Vagina (tissue), 2 donors: Measurements from ENCODE around the gene ARHGDIB. TPM values are rescaled to one million over a fixed set of nuclear protein-coding genes. Genes with fewer than 3 reads are reported as not detected.

ENCODE experiments used
- DNase-seq, 2 donors: peaks; one replicate each; pipeline ENCODE4 v3.0.0-alpha.2; 2017; ENCODE audit errors: extremely low spot score in 2 of 2
- H3K27ac ChIP-seq: fragments of 200-600 bp; sonication (generic); one replicate; pipeline ENCODE4 v1.5.1; 2019
- H3K27me3 ChIP-seq: fragments of 200-600 bp; sonication (generic); one replicate; pipeline ENCODE4 v1.5.1; 2019
- H3K36me3 ChIP-seq, 2 donors: fragments of 200-600 bp; sonication (generic); one replicate each; pipeline ENCODE4 v1.5.1; 2017 to 2019
- H3K4me1 ChIP-seq: fragments of 200-600 bp; sonication (generic); one replicate; pipeline ENCODE4 v1.5.1; 2019
- H3K4me3 ChIP-seq, 2 donors: fragments of 200-600 bp; sonication (generic); 1 replicate in 1 of 2; 2 replicates in 1 of 2; pipeline ENCODE4 v1.5.1; 2016 to 2019
- H3K9me3 ChIP-seq: fragments of 200-600 bp; sonication (generic); one replicate; pipeline ENCODE4 v1.5.1; 2019
- CTCF ChIP-seq, 3 experiments: fragments of 450-650 bp in 2 of 3; fragments of 200-600 bp in 1 of 3; sonication (generic) in 1 of 3; IDR thresholded peaks; one replicate each; pipeline ENCODE4 v1.5.1; 2017 to 2019; ENCODE audit warnings: antibody characterized with exemption in 3 of 3, mild to moderate bottlenecking in 2 of 3, moderate library complexity in 2 of 3
- POLR2A ChIP-seq, 2 donors: fragments of 450-650 bp; IDR thresholded peaks; one replicate each; pipeline ENCODE4 v1.6.1; 2017; ENCODE audit warnings: antibody characterized with exemption in 2 of 2, mild to moderate bottlenecking in 2 of 2, moderate library complexity in 2 of 2
- POLR2AphosphoS5 ChIP-seq, 2 donors: sonication (generic); formaldehyde crosslinking; IDR thresholded peaks; one replicate each; pipeline ENCODE4 v1.9.0; 2017; ENCODE audit warnings: antibody characterized with exemption in 2 of 2, mild to moderate bottlenecking in 2 of 2, low read depth in 1 of 2; ENCODE audit not compliant: insufficient read depth in 1 of 2
- intact Hi-C: fragments of 100-400 bp; cut with DNase I; formaldehyde crosslinking; loops from one replicate; pipeline ENCODE4 v1.15.1; 2023
- total RNA-seq: library from RNA; depleted of rRNA; stranded (reverse); fragments of >200 nt; gene quantifications from one replicate; pipeline ENCODE4 v1.2.3, GENCODE V29; 2016

Gene ARHGDIB
- total RNA-seq, 1 donor from 2014 or later, result 153 TPM

- DNase-seq, result no peak
- TF ChIP-seq POLR2AphosphoS5 (IDR thresholded peaks at IDR 0.05; ENCODE audit: insufficient read depth in 1 of 2, low read depth in 1 of 2), result no peak
- no peak for TF ChIP-seq POLR2A (IDR thresholded peaks at IDR 0.05)
- TF ChIP-seq CTCF (IDR thresholded peaks at IDR 0.05), result no peak
- Histone ChIP-seq H3K27me3 (no peaks in the 10 kb centered on the region), H3K4me3 (no peak overlapping the region), H3K4me1 (peaks cover 58% of the 10 kb centered on the region), H3K27ac (peak overlapping the region; percentile 62), H3K36me3 (no peaks in the 10 kb centered on the region), H3K9me3 (no peaks in the 10 kb centered on the region)
- intact Hi-C loops, result no loop called here
These were observed 5.1 kb downstream of the ARHGDIB start for GRCh38 chr12:14956024-14956891.

GRCh38 chr12:14954269-14954668, 7.1 kb downstream of the ARHGDIB start:
- intact Hi-C loops, result no loop called here
- DNase-seq, result no peak
- Histone ChIP-seq H3K36me3 (no peaks in the 10 kb centered on the region), H3K27ac (peak overlapping the region; percentile 35), H3K27me3 (no peaks in the 10 kb centered on the region), H3K4me1 (peaks cover 38% of the 10 kb centered on the region), H3K9me3 (no peaks in the 10 kb centered on the region), H3K4me3 (no peak overlapping the region)
- no peak for TF ChIP-seq CTCF (IDR thresholded peaks at IDR 0.05)
- no peak for TF ChIP-seq POLR2AphosphoS5 (IDR thresholded peaks at IDR 0.05; ENCODE audit: insufficient read depth in 1 of 2, low read depth in 1 of 2)
- TF ChIP-seq POLR2A (IDR thresholded peaks at IDR 0.05), result no peak

GRCh38 chr12:14953752-14954151, 7.6 kb downstream of the ARHGDIB start:
- intact Hi-C loops, result no loop called here
- Histone ChIP-seq H3K9me3 (no peaks in the 10 kb centered on the region), H3K27me3 (no peaks in the 10 kb centered on the region), H3K36me3 (no peaks in the 10 kb centered on the region), H3K4me3 (no peak overlapping the region), H3K27ac (no peak overlapping the region), H3K4me1 (peaks cover 38% of the 10 kb centered on the region)
- no peak for DNase-seq
- TF ChIP-seq POLR2A (IDR thresholded peaks at IDR 0.05) (no peak), POLR2AphosphoS5 (IDR thresholded peaks at IDR 0.05; ENCODE audit: insufficient read depth in 1 of 2, low read depth in 1 of 2) (no peak), CTCF (IDR thresholded peaks at IDR 0.05) (no peak)

GRCh38 chr12:14952299-14952921, 9.0 kb downstream of the ARHGDIB start:
- H3K4me3 ChIP-seq, result no peak overlapping the region
- peaks cover 33% of the 10 kb centered on the region for H3K4me1 ChIP-seq
- intact Hi-C loops, result no loop called here

GRCh38 chr12:14951851-14952250, 9.6 kb downstream of the ARHGDIB start:
- Histone ChIP-seq H3K27ac (peak overlapping the region; percentile 75), H3K9me3 (no peaks in the 10 kb centered on the region), H3K4me1 (peaks cover 29% of the 10 kb centered on the region), H3K36me3 (no peaks in the 10 kb centered on the region), H3K4me3 (no peak overlapping the region), H3K27me3 (no peaks in the 10 kb centered on the region)
- intact Hi-C loops, result no loop called here
- TF ChIP-seq POLR2A (IDR thresholded peaks at IDR 0.05) (no peak), CTCF (IDR thresholded peaks at IDR 0.05) (no peak), POLR2AphosphoS5 (IDR thresholded peaks at IDR 0.05; ENCODE audit: insufficient read depth in 1 of 2, low read depth in 1 of 2) (no peak)
- DNase-seq, result no peak

More at GRCh38 chr12:14952299-14952921, 9.0 kb downstream of the ARHGDIB start:
- DNase-seq, result no peak
- no peaks in the 10 kb centered on the region for H3K27me3 ChIP-seq
- peak overlapping the region; percentile 75 for H3K27ac ChIP-seq
- TF ChIP-seq POLR2A (IDR thresholded peaks at IDR 0.05) (no peak), POLR2AphosphoS5 (IDR thresholded peaks at IDR 0.05; ENCODE audit: insufficient read depth in 1 of 2, low read depth in 1 of 2) (peak in 1 of 2 donors; percentile 78)
- H3K36me3 ChIP-seq, result no peaks in the 10 kb centered on the region
- H3K9me3 ChIP-seq, result no peaks in the 10 kb centered on the region
